NCI-H2196 (cell line): ENCODE results near the gene LDLRAD4.

Source experiments
- DNase-seq: peaks from one replicate; lab custom pipeline; 2025; ENCODE audit not compliant: unreplicated experiment; lab: John Stamatoyannopoulos, UW

LDLRAD4 gene

GRCh38 chr18:13441736-13442135 lies 223.2 kb downstream of the LDLRAD4 start:
- no peak for DNase-seq

GRCh38 chr18:13442451-13442850 lies 223.9 kb downstream of the LDLRAD4 start:
- DNase-seq, result no peak

- DNase-seq, result no peak
Observed at GRCh38 chr18:13443552-13443951, 225.0 kb downstream of the LDLRAD4 start.

GRCh38 chr18:13444430-13445240 lies 226.1 kb downstream of the LDLRAD4 start:
- DNase-seq, result no peak

GRCh38 chr18:13445241-13445897 lies 226.8 kb downstream of the LDLRAD4 start:
- no peak for DNase-seq

- no peak for DNase-seq
Observed at GRCh38 chr18:13446024-13446423, 227.5 kb downstream of the LDLRAD4 start.

GRCh38 chr18:13446610-13447461 lies 228.3 kb downstream of the LDLRAD4 start:
- no peak for DNase-seq

- DNase-seq, result no peak
Observed at GRCh38 chr18:13447621-13448334, 229.2 kb downstream of the LDLRAD4 start.

GRCh38 chr18:13448335-13448795 lies 229.8 kb downstream of the LDLRAD4 start:
- DNase-seq, result no peak

GRCh38 chr18:13449651-13450050 lies 231.1 kb downstream of the LDLRAD4 start:
- DNase-seq, result no peak

- no peak for DNase-seq
Observed at GRCh38 chr18:13450289-13451212, 232.0 kb downstream of the LDLRAD4 start.

- no peak for DNase-seq
Observed at GRCh38 chr18:13451213-13451540, 232.6 kb downstream of the LDLRAD4 start.

- DNase-seq, result no peak
Observed at GRCh38 chr18:13451661-13452387, 233.3 kb downstream of the LDLRAD4 start.

GRCh38 chr18:13452388-13452811 lies 233.8 kb downstream of the LDLRAD4 start:
- no peak for DNase-seq

- DNase-seq, result no peak
Observed at GRCh38 chr18:13452871-13453680, 234.5 kb downstream of the LDLRAD4 start.

GRCh38 chr18:13453714-13454113 lies 235.2 kb downstream of the LDLRAD4 start:
- no peak for DNase-seq

GRCh38 chr18:13454363-13455150 lies 236.0 kb downstream of the LDLRAD4 start:
- no peak for DNase-seq

- no peak for DNase-seq
Observed at GRCh38 chr18:13455471-13455870, 236.9 kb downstream of the LDLRAD4 start.
